T-helper 1 cell treated with Interleukin-12 subunit alpha and Interleukin-12 subunit beta and Interleukin-4 antibody, amounts not matched to agents 30 μg/mL and 1 μg/mL, for 36 hours (primary cell): ENCODE measurements around the gene OR11H7.
"Not testable (repeated sequence)": the region's sequence is repeated elsewhere in the genome, so short reads cannot be mapped to it uniquely, and the experiment has no call there.

Source experiments
- H3K27ac Mint-ChIP-seq: one replicate; pipeline ENCODE4 v1.8.0; 2021; ENCODE audit warnings: mild to moderate bottlenecking, mixed read lengths
- H3K27me3 Mint-ChIP-seq: one replicate; pipeline ENCODE4 v1.8.0; 2021; ENCODE audit warnings: low read depth, mixed read lengths
- H3K36me3 Mint-ChIP-seq: one replicate; pipeline ENCODE4 v1.8.0; 2021; ENCODE audit warnings: low read depth, mixed read lengths
- H3K4me1 Mint-ChIP-seq: one replicate; pipeline ENCODE4 v1.8.0; 2021; ENCODE audit warnings: low read depth, mixed read lengths
- H3K4me3 Mint-ChIP-seq: one replicate; pipeline ENCODE4 v1.8.0; 2021; ENCODE audit warnings: mild to moderate bottlenecking, moderate library complexity, mixed read lengths
- H3K9me3 Mint-ChIP-seq: one replicate; pipeline ENCODE4 v1.8.0; 2021; ENCODE audit warnings: mixed read lengths

The OR11H7 gene

DNA sequence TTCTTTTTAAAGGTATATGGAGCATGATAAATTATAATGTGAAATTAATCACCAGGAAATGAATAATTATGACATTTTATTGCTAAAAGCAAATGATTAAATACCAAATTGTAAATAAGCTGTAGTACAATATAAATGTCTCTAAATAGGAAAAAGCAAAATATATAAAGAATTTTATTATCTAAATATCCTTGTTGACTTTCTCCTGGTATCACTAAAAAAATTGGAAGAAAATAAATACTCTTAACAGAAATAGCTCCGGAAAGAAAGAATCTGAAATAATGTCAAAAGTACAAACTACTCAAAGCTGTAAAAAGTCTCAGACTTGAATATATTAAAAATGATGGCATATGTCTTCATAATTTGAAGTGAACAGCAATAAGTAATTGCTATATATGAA, at the start of gene OR11H7:
Gene OR11H7, plus strand, starts transcription at position 301 of the 400 bp plus-strand sequence.
- Mint-ChIP-seq H3K36me3 (no peaks in the 10 kb centered on the region), H3K27me3 (no peaks in the 10 kb centered on the region), H3K27ac (no peak within 1 kb of the TSS), H3K4me1 (no peaks in the 10 kb centered on the region), H3K9me3 (peaks cover 3% of the 10 kb centered on the region), H3K4me3 (no peak within 1 kb of the TSS)

DNA sequence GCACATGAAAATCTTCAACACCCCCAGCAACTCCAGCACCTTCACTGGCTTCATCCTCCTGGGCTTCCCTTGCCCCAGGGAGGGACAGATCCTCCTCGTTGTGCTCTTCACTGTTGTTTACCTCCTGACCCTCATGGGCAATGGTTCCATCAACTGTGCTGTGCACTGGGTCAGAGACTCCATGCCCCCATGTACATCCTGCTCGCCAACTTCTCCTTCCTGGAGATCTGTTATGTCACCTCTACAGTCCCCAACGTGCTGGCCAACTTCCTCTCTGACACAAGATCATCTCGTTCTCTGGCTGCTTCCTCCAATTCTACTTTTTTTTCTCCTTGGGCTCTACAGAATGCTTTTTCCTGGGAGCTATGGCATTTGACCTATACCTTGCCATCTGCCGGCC, 49.6 kb upstream of the OR11H7 start:
- H3K27me3 Mint-ChIP-seq: no peaks in the 10 kb centered on the region
- no peak overlapping the region for H3K27ac Mint-ChIP-seq
- no peak overlapping the region for H3K4me3 Mint-ChIP-seq
- no peaks in the 10 kb centered on the region for H3K9me3 Mint-ChIP-seq
- no peaks in the 10 kb centered on the region for H3K36me3 Mint-ChIP-seq
- H3K4me1 Mint-ChIP-seq: no peaks in the 10 kb centered on the region

DNA sequence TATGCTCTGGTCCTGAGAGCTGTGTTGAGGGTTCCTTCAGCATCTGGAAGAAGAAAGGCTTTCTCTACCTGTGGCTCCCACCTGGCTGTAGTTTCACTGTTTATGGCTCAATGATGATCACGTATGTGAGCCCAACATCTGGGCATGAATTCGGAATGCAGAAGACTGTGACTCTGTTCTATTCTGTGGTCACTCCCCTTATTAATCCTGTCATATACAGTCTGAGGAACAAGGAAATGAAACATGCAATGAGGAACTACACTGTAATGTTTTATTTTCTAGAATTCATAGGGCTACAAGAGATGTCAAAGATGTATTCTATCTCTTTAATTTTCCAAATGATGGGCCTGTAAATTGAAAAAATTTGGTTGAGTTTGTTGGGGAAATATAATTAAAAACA, 48.9 kb upstream of the OR11H7 start:
- H3K27me3 Mint-ChIP-seq: no peaks in the 10 kb centered on the region
- H3K27ac Mint-ChIP-seq: no peak overlapping the region
- no peaks in the 10 kb centered on the region for H3K4me1 Mint-ChIP-seq
- H3K9me3 Mint-ChIP-seq: no peaks in the 10 kb centered on the region
- H3K36me3 Mint-ChIP-seq: no peaks in the 10 kb centered on the region
- H3K4me3 Mint-ChIP-seq: no peak overlapping the region

DNA sequence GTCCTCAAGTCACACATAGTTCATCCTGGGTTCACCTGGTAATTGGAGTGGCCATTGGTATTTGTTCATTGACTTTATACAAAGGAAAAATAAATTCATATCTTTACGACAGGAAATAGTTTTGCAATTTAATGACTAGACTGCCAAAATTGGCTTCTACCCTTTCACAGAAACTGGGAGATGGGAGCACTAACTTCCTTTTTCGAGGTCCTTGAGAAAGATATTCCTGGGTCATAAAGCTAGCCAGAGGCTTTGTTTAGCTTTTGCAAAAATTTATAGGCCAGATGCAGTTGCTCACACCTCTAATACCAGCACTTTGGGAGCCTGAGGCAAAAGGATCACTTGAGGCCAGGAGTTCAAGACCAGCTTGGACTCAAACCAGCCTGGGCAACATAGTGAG, 48.3 kb upstream of the OR11H7 start:
- Mint-ChIP-seq H3K27me3 (no peaks in the 10 kb centered on the region), H3K27ac (no peak overlapping the region), H3K36me3 (no peaks in the 10 kb centered on the region), H3K9me3 (no peaks in the 10 kb centered on the region), H3K4me3 (no peak overlapping the region), H3K4me1 (no peaks in the 10 kb centered on the region)

DNA sequence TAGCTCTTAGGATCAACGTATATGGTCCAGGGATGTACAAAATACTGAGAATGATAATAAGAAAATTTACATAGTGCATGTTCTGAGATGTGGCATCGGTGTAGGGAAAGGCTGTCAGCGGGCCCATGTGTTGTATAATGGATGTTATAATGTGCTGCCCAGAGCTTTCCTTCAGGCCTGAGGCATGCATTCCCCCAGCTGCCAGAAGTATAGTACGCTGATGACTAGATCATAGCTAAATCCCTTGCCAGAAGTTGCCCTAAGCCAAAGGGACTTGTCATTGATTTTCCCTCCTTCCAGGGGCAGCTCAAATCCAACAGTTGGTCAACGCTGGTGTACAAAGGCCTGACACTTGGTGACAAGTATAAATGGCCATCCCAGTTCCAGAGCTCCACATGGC, 44.6 kb upstream of the OR11H7 start:
- peaks cover 4% of the 10 kb centered on the region for H3K9me3 Mint-ChIP-seq
- no peak overlapping the region for H3K27ac Mint-ChIP-seq

DNA sequence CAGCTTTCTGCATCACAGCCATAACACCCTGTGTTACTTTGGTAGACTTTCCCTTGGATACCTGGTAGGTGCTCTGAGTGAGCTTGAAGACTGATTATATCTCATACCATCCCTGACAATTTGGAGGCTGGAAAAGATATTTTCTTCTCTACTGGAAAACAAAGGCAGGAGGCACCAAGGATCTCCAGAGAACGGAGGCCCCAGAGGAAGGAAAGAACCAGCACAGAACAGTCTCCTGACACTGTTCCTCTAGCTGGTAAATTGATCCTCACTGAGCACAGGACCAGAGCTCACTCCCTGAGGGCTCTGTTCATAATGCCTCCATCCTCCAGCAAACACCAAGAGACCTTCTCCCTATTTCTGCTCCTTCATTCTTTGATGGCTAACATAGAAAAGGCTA, 38.2 kb upstream of the OR11H7 start, which contains the start of gene OR11G2:
Gene OR11G2, plus strand, starts transcription at position 301 of the 400 bp plus-strand sequence. CDS start 6,542 bp downstream, outside the sequence.
- Mint-ChIP-seq H3K36me3 (no peaks in the 10 kb centered on the region), H3K9me3 (peaks cover 4% of the 10 kb centered on the region), H3K27me3 (peaks cover 8% of the 10 kb centered on the region), H3K4me3 (no peak within 1 kb of the TSS), H3K27ac (no peak within 1 kb of the TSS), H3K4me1 (no peaks in the 10 kb centered on the region)

More for the DNA sequence above, 44.6 kb upstream of the OR11H7 start:
- Mint-ChIP-seq H3K36me3 (no peaks in the 10 kb centered on the region), H3K4me1 (no peaks in the 10 kb centered on the region), H3K4me3 (no peak overlapping the region), H3K27me3 (no peaks in the 10 kb centered on the region)

DNA sequence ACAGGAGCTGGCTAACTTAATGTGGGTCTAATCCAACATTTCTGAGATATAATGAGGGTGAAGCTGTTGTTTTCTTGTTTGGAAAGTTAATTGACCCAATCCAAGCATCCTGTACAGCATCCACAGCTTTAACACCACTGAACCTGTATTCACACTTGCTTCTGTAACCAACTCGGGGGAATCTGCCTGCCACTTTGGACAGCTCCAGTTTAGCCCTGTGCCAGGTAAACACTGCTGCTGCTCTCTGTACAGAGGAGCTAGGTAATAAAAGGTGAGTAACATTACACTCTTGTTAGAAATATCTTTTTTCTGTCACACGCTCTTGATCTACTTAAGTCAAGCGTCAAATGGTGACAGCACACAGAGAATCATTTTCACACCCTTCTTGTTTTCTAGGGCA, 37.4 kb upstream of the OR11H7 start:
- Mint-ChIP-seq H3K27ac (no peak overlapping the region), H3K27me3 (peaks cover 12% of the 10 kb centered on the region), H3K4me1 (no peaks in the 10 kb centered on the region), H3K36me3 (no peaks in the 10 kb centered on the region), H3K4me3 (no peak overlapping the region), H3K9me3 (peaks cover 4% of the 10 kb centered on the region)

DNA sequence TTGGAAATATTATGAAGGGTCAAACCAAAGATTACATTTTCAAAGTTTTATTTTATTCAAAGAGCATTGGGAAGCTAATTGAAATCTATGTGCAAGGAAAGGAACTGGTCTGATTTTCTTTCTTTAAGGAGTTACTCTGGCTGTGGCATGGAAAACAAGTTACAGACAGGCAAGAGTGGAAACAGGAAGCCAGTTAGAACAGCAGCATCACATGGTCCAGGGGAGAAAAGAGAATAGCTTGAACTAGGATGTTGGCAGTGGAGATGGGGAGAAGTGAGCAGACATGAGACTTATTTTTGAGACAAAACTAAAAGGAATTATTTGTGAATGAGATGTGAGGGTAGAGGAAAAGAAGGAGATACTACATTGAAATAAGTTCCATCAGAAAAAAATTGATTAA, 34.7 kb upstream of the OR11H7 start:
- no peaks in the 10 kb centered on the region for H3K9me3 Mint-ChIP-seq
- H3K27ac Mint-ChIP-seq: no peak overlapping the region
- no peaks in the 10 kb centered on the region for H3K36me3 Mint-ChIP-seq
- H3K27me3 Mint-ChIP-seq: peaks cover 12% of the 10 kb centered on the region
- H3K4me3 Mint-ChIP-seq: no peak overlapping the region
- no peaks in the 10 kb centered on the region for H3K4me1 Mint-ChIP-seq

DNA sequence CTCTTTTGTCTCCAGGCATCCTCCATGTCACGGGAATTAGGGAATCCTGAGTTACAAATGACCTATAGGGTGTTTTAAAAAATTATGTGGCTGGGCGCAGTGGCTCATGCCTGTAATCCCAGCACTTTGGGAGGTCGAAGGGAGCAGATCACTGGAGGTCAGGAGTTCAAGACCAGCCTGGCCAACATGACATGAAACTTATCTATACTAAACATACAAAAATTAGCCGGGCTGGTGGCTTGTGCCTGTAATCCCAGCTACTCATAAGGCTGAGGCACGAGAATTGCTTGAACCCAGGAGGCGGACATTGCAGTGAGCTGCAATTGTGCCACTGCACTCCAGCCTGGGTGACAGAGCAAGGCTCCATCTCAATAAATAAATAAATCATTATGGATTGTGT, 33.6 kb upstream of the OR11H7 start:
- H3K4me1 Mint-ChIP-seq, H3K9me3 Mint-ChIP-seq, H3K36me3 Mint-ChIP-seq: not testable (repeated sequence)

DNA sequence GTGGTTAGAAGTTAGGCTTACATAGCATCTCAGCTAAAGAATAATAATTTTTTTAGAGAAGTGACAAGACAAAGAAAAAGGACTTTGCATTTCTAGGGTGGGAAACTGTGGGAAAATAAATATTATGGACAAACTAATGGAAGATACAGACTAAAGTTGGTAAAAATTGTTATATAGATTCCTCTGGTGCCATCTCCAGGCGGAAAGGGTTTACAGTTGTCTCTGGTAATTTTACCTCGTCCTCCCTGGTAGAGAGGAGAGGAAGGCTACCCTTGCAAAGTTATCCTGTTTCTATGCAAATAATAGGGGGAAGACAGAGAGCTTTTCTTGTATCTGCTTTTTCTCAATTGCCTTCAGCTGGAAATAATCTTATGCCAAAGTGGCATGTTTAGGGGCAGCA, 32.9 kb upstream of the OR11H7 start:
- no peaks in the 10 kb centered on the region for H3K36me3 Mint-ChIP-seq
- no peaks in the 10 kb centered on the region for H3K9me3 Mint-ChIP-seq
- no peak overlapping the region for H3K27ac Mint-ChIP-seq
- no peaks in the 10 kb centered on the region for H3K4me1 Mint-ChIP-seq
- H3K4me3 Mint-ChIP-seq: no peak overlapping the region
- H3K27me3 Mint-ChIP-seq: peaks cover 12% of the 10 kb centered on the region

More for the DNA sequence above, 33.6 kb upstream of the OR11H7 start:
- peaks cover 12% of the 10 kb centered on the region for H3K27me3 Mint-ChIP-seq
- not testable (repeated sequence) for H3K27ac Mint-ChIP-seq, H3K4me3 Mint-ChIP-seq

DNA sequence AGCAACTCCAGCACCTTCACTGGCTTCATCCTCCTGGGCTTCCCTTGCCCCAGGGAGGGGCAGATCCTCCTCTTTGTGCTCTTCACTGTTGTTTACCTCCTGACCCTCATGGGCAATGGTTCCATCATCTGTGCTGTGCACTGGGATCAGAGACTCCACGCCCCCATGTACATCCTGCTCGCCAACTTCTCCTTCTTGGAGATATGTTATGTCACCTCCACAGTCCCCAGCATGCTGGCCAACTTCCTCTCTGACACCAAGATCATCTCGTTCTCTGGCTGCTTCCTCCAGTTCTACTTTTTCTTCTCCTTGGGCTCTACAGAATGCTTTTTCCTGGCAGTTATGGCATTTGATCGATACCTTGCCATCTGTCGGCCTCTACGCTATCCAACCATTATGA, 31.3 kb upstream of the OR11H7 start:
- Mint-ChIP-seq H3K9me3 (no peaks in the 10 kb centered on the region), H3K36me3 (no peaks in the 10 kb centered on the region), H3K4me3 (no peak overlapping the region), H3K27ac (no peak overlapping the region), H3K27me3 (peaks cover 12% of the 10 kb centered on the region), H3K4me1 (no peaks in the 10 kb centered on the region)

DNA sequence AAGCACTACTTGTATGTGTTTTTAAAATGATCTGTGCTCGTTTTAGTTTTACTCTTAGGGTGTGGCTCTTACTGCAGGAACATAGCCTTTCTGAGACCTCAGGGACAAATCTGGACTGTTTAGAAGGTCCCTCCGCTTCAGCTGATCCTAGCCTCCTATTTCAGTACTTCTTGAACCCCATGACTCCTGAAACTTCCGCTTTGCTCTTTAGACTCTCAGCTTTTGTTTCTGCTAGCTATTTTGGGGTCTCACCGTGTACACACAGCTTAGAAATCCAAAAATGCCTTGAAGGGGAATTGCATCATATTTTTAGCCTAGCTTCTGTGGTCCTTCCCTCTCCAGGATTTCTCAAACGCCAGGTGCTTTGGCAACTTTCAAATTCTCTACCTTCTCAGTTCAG, 29.8 kb upstream of the OR11H7 start:
- H3K27me3 Mint-ChIP-seq: peaks cover 9% of the 10 kb centered on the region

DNA sequence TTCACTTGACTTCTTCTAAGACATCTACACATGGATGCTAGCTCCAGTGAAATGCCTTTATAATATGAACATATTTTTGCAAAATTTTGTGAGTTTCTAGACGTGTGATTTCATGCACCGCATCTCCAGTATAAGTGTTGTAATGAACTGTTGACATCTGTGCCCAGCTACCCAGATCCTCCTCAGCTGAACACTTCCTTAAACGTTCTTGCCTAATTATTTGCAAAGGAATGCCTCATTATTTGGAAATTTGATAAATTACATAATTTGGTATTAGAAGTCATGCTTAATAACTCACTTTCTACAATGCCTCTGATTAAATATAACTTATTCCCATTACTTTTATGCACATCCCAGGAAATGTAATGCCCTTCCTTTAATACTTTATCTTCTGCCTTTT, 24.1 kb upstream of the OR11H7 start:
- no peaks in the 10 kb centered on the region for H3K27me3 Mint-ChIP-seq
- H3K27ac Mint-ChIP-seq: no peak overlapping the region
- no peaks in the 10 kb centered on the region for H3K4me1 Mint-ChIP-seq
- no peaks in the 10 kb centered on the region for H3K36me3 Mint-ChIP-seq
- no peaks in the 10 kb centered on the region for H3K9me3 Mint-ChIP-seq
- no peak overlapping the region for H3K4me3 Mint-ChIP-seq

More for the DNA sequence above, 29.8 kb upstream of the OR11H7 start:
- Mint-ChIP-seq H3K4me1 (no peaks in the 10 kb centered on the region), H3K36me3 (no peaks in the 10 kb centered on the region), H3K9me3 (no peaks in the 10 kb centered on the region), H3K4me3 (no peak overlapping the region), H3K27ac (no peak overlapping the region)

DNA sequence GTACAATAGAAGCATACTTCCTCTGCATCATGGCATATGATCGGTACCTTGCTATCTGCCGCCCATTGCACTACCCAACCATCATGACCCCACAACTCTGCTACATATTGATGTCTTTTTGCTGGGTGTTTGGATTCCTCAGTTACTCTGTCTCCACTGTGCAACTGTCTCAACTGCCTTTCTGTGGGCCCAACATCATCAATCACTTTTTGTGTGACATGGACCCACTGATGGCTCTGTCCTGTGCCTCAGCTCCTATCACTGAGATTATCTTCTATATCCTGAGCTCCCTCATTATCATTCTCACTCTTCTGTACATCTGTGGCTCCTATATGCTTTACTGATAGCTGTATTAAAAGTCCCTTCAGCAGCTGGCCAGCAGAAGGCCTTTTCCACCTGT, 19.2 kb upstream of the OR11H7 start:
- H3K27me3 Mint-ChIP-seq: no peaks in the 10 kb centered on the region
- no peaks in the 10 kb centered on the region for H3K4me1 Mint-ChIP-seq
- H3K9me3 Mint-ChIP-seq: no peaks in the 10 kb centered on the region
- H3K36me3 Mint-ChIP-seq: no peaks in the 10 kb centered on the region
- no peak overlapping the region for H3K27ac Mint-ChIP-seq
- H3K4me3 Mint-ChIP-seq: no peak overlapping the region

DNA sequence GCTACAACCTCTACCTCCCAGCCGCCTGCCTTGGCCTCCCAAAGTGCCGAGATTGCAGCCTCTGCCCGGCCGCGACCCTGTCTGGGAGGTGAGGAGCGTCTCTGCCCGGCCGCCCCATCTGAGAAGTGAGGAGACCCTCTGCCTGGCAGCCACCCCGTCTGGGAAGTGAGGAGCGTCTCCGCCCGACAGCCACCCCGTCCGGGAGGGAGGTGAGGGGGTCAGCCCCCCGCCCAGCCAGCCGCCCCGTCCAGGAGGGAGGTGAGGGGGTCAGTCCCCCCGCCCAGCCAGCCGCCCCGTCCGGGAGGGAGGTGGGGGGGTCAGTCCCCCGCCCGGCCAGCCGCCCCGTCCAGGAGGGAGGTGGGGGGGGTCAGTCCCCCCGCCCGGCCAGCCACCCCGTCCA, 16.4 kb upstream of the OR11H7 start:
- not testable (repeated sequence) for H3K36me3 Mint-ChIP-seq, H3K4me3 Mint-ChIP-seq, H3K27me3 Mint-ChIP-seq, H3K9me3 Mint-ChIP-seq, H3K27ac Mint-ChIP-seq, H3K4me1 Mint-ChIP-seq

DNA sequence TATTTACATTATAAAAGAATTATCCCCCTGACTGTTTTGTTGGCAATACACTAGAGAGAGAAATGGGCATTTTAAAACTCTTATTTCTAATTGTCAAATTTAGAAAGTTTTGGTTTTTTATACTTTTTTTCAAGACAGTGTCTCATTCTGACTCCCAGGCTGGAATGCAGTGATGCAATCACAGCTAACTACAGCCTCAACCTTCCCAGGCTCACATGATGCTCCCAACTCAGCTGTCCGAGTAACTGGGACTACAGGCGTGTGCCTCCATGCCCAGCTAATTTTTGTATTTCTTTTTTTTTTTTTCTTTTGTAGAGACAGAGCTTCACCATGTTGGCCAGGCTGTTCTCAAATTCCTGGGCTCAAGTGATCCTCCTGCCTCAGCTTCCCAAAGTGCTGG, 13.6 kb upstream of the OR11H7 start:
- Mint-ChIP-seq H3K36me3 (no peaks in the 10 kb centered on the region), H3K9me3 (no peaks in the 10 kb centered on the region), H3K27me3 (no peaks in the 10 kb centered on the region), H3K4me1 (no peaks in the 10 kb centered on the region), H3K27ac (no peak overlapping the region), H3K4me3 (no peak overlapping the region)
